GM18517 (cell line): Measurements from ENCODE around the gene EYA3.

ENCODE experiments used
- ATAC-seq: cut with Tn5 transposase; IDR thresholded peaks from one replicate; pipeline ENCODE4 v1.9.1; 2021; ENCODE audit warnings: mild to moderate bottlenecking, moderate library complexity; ENCODE audit not compliant: unreplicated experiment

EYA3 gene

DNA sequence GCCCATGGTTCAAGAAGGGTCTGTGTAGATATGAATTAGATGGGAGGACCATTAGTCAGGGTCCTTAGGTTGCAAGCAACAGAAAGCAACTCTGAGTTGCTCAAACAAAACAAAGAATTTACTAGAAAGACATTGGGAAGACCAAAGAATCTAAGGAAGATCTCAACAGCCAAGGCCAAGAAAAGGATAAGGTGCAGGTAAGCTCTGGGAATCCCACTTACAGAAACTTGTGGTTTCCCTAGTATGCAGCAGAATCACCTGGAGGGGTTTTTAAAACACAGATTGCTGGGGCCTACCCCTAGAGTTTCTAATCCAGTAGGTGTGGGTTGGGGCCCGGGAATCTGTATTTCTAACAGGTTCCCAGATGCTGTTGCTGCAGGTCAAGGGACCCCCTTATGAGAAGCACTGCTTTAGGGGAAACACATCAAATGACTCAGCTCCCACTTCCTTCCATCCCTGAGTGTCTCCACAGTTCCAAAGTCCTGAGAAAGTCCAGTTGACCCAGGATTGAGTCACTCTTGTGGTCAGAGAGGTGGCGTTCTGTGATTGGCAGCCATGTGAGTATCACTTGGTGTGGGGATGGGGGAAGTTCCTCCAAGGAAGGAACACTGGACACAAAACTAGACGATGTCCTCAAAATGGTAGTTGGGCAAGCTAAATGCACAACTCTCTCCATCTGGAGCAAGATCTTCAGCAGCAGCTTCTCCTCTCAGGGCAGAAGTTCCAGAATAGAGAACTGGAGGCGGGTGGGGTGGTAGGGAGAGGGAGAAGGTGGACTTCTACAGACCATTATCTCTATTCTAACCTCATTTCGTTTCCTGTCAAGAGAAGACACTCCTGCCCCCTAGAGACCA, 24.2 kb upstream of the EYA3 start:
- ATAC-seq: no peak

DNA sequence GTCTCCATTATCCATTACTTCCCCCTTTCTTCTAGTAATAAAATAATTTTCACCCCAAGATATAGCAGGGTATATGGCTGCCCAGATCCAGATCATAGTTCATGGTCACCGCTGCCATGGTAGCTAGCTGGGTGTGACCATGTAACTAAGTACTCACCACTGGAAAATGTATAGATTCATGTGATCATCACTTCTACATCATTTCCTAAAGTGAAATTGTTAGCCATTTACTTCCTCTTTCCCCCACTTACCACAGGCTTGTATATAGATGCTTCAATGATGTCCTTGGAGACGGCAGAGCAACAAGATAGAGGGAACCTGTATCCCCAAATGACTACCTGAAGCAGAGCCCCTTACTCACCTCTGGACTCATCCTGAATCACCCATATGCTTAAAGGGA, 22.7 kb upstream of the EYA3 start:
- no peak for ATAC-seq

DNA sequence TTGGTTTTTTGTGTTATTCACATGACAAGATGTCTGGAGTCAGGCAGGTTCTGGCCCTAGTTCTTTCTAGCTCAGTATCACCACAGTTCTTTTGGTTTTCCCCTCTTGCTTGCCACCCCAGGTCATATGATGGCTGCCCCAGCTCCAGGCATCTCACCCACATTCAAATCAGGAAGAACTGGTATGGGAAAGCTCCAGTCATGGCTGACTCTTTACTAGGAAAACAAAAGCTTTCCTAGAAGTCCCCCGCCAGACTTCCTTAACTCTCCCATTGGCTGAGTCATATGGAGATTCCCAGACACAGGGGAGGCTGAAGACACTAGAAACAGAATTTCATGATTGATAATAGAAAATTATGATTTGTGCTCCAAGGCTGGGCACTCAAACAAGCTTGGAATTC, 22.1 kb upstream of the EYA3 start:
- no peak for ATAC-seq

DNA sequence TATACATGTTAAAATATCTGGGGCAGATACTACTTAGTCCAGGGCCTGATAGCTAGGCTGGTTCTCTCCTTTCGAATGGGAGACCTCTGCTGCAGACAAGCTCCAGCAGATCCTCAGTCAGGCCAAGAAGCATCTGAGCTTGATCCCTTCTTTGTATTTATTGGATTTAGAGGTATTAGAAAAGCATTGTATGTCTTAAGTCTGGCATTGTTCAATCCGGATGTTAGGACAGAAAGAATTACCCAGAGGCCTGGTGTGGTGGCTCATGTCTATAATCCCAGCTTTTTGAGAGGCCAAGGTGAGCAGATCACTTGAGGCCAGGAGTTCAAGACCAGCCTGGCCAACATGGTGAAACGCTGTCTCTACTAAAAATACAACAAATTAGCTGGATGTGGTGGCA, 21.2 kb upstream of the EYA3 start:
- no peak for ATAC-seq

- ATAC-seq: no peak
Observed at GRCh38 chr1:28108001-28108400, 19.6 kb upstream of the EYA3 start.

DNA sequence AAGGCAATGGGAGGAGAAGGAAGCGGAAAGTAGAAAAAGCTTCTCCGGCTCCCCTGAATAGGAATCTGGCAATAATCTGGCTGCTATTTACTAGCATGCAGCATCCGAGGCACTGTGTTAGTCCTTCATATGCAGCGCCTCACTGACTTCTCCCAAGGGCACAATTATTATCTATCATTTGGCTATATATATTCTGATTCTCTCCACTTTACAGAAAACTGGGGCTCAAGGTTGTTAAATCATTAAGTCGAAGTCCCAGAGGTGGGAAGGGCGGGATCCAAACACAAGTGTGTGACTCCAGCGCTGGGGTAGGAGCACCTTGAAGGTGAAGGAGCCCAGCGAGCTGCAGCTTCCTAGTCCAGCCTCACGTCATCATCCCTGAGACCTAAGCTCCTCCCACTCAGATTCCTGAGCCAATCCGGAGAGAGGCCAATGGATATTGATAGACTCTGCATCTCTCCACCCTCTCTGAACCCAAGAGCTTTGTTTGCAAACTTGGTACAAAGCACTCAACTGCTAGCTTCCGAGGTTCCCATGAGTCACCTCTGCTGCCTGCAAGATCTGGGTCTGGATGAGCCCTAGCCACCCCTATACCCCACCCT, 16.6 kb upstream of the EYA3 start:
- ATAC-seq: no peak

DNA sequence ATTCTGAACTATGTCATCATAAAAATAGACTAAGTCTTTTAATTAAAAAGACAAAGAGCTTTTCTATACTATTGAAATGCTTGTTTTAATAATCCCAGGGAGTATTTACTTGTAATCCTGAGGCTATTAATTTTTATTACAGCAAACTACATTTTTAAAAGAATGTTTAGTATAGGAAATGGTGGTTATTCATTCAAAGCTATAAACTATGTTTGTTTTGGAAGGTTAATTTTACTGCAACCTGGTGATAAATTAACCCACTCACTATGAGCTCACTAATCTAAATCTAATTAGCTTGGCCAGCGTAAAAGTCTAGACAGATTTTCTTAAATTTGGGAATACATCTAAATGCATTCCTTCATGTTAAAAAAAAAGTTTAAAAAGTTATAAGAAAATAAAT, 13.8 kb upstream of the EYA3 start:
- no peak for ATAC-seq

- ATAC-seq: no peak
Observed at GRCh38 chr1:28099050-28099769, 10.8 kb upstream of the EYA3 start.

GRCh38 chr1:28097100-28097472, 8.7 kb upstream of the EYA3 start:
- no peak for ATAC-seq

DNA sequence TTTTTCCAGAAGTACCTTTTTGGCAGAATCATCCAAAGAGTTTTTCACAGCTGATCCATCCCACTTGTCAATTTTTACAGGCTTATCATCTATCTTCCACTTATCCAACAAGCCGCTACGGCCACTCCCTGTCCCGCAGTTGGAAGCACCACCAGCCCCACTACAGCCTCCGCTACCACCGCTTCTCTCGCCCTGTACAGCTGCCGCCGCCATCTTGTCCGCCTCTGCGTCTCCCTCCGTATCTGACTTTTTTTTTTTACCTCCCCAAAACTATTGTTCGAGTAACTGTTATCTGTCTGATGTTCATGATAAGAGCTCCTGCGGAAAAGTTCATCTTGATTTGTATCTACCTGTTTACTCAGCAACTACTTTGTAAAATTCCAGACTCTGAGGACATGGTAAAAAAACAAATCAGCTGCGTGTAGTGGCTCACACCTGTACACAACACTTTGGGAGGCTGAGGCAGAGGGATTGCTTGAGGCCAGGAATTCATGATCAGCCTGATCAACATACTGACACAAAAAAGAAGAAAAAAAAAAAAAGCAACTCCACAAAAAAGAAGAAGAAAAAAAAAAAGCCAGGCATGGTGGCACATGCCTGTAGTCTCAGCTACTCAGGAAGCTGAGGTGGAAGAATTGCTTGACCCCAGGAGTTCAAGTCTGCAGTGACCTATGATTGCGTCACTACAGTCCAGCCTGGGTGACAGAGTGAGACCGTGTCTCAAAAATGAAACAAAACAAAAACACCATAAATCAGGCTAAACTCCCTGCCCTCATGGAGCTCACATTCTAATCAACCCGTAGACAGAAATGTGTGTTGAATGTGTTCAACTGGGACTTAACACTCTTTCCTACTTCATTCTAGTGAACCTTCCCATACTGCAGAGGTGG, 8.0 kb upstream of the EYA3 start:
- no peak for ATAC-seq

DNA sequence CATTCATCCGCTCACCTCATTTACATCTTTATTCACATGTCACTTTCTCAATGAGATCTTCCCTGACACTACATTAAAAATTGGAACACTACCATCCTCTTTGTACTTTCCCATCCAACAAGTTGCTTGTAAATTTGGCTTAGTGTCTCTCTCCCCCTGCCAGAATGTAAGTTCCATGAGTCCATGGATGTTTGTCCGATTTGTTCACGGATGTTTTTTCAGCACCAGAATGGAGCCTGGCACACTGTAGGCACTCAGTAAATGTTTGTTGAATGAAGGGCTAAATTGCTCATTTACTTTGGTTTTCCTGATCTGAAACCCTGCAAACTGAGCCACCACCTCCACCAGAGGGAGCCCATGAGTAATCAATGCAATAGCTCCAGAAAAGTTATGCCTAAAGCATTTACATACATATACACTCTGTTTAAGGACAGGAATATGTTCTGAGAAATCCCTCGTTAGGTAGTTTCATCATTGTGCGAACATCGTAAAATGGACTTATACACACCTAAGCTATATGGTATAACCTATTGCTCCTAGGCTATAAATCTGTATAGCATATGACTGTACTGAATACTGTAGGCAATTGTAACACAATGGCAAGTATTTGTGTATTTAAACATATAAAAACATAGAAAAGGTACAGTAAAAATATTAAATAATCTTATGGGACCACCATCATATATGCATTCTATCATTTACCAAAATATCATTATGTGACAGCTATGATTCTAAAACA, 2.8 kb upstream of the EYA3 start:
- ATAC-seq: no peak

DNA sequence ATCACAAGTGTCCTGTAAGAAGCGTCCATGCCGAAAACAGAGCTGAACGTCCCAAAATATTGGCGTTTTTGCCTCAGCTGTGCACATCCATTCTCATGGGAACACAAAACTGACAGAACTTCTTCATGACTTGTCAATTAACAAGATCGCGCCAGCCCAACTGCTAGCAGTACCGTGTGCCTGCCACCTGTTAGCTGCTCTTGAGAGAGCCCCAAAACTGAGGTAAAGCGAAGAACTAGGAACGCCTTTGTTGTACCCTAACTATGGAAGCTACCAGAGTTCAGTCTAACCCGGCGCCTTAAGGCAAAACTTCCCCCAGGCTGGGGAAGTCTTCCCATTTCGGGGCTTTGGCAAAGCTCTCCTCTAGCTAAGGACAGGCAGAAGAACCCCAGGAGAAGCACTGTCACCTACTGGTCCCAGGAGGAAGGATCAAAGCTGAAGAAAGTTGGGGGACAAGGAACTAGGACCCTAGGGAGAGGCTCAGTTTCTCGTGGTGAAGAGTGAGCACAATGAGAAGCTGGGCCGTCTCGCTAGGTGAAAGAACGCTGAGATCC, 719 bp downstream of the EYA3 start:
- peak; percentile 7 for ATAC-seq

DNA sequence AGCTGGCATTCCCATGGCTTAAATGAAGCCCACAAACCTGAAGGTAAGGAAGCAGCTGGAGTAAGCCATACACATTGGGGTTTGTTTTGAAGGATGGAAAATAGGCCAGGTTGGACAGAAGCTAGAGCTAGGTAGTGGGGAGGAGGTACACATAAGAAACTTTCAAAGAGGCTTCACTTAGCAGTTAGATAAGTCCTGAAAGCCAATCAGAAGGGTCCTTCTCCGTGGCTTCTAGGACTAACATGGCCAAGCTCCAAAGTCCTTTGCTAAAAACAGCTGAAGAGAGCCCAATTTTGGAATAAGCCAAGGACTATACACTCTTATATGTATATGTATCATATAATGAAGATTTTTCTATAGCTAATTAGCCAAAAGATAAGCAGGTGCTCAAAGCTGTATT, 1.8 kb downstream of the EYA3 start:
- ATAC-seq: no peak

GRCh38 chr1:28085129-28085528, 3.3 kb downstream of the EYA3 start:
- no peak for ATAC-seq

GRCh38 chr1:28083876-28084275, 4.5 kb downstream of the EYA3 start:
- no peak for ATAC-seq

DNA sequence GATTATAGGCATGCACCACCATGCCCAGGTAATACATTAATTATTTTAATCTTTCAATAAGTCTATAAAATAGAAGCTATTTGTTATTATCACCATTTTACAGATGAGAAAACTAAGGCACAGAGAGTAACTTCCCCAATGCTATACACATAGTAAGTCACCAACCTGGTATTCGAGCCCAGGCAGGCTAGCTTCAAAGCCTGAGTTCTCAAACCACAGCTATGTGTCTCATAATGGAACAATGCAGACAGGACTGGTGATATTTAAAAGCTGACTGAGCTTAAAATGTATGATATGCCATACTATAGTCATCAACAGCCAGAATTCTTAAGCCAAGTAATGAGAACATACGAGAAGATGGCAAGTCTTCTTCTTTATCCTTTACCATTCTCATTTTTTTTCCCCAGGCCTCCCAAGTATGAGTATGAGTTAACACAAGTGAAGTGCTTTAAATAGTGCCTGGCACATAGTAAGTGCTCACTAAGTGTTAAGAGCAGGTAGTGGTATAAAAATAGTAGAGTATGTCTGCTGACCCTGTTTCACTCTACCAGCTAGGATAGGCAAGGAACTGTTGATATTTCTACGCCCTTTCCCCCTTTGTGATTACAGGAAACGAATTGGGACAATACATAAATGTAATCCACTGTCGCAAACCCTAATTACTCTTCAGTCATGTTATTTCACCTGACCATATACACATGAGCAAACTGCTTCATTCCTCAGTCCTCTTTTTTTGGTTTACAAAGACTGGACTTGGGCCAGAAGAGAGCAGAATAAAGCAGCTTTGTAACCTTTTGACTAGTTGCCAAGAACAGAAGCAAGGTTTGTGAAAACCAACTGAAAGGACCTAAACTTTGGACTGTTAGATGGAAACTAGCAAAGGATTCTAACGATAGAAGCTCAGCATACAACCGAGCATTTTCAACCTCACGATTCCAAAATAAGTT, 9.5 kb downstream of the EYA3 start:
- ATAC-seq: no peak

GRCh38 chr1:28078262-28078661, 10.1 kb downstream of the EYA3 start:
- ATAC-seq: no peak

GRCh38 chr1:28074892-28075511, 13.4 kb downstream of the EYA3 start:
- no peak for ATAC-seq

- ATAC-seq: no peak
Observed at GRCh38 chr1:28073867-28074266, 14.5 kb downstream of the EYA3 start.
